HG03025 (cell line): ENCODE results near the gene CHID1.

Experiments used
- ATAC-seq: cut with Tn5 transposase; IDR thresholded peaks from one replicate; pipeline ENCODE4 v1.9.1; 2021; ENCODE audit warnings: mild to moderate bottlenecking, moderate library complexity; ENCODE audit not compliant: unreplicated experiment, low FRiP score

The CHID1 gene

DNA sequence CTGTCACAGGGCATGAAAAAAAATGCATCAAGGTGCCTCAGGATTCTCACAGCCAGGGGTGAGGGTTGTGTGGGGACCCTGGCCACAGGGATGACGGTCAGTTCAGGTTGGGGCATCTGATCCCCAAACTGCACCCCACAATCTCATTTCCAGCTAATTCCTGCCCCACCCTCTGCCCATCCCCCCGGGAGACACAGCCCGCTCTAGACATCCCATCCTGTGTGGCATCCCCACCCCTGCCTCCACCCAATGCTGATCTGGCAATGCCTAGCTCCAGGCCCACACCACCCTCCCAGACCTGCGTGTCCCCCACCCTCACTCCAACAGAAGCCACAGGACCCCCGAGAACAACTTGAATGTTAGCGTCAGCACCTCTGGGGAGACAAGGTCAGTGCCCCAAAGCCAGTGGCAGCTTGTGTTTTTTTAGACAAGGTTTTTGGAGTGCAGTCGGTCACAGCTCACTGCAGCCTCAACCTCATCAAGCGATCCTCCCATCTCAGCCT lies 42.7 kb downstream of the CHID1 start:
- ATAC-seq: no peak

DNA sequence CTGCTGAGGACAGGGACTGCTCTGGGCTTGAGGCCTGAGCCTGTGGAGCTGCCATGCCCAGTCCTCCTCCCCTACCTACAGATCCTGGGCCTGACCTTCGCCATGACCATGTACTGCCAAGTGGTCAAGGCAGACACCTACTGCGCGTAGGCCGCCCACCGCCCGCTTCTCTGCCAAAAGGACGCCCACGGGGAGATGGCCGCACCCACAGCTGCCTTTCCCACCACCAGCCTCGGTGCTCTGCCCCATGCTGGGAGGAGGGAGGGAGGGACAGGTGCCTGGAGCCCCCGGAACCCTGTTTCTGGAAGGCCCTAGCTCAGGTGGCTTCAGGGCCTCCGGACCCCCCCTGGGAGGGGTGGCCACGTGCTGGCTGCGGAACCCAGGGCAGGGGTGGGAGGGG lies 44.1 kb downstream of the CHID1 start:
- ATAC-seq: no peak

DNA sequence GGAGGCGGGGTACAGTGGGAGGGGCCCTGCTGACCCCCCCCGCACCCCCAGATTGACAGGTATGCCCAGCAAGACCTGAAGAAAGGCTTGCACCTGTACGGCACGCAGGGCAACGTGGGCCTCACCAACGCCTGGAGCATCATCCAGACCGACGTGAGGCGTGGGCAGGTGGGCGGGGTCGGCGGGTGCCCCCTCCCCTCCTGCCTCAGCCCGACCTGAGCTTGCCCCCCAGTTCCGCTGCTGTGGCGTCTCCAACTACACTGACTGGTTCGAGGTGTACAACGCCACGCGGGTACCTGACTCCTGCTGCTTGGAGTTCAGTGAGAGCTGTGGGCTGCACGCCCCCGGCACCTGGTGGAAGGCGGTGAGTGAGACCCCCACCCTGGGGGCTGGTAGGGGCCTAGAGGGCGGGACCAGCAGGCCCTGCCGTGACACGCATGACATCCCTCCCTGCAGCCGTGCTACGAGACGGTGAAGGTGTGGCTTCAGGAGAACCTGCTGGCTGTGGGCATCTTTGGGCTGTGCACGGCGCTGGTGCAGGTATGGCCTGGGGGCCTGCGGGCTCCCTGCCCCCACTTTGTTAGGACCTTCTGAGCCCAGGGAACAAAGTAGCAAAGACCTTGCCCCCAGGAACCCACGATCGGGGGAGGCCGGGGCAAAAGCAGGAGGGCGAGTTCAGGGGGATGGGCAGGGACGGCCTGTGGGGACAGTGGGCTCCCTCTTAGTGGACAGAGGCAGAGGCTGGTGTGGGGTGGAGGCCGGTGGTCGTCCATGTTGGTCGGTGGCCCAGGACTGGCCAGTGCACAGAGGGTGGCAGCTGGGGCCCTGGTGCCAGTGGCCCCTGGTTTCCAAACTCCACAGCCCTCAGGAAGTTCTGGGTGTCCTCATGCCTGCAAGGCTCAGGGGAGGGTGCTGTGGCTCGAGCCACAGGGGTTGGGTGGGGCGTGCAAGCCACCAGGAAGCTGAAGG lies 44.9 kb downstream of the CHID1 start:
- no peak for ATAC-seq

DNA sequence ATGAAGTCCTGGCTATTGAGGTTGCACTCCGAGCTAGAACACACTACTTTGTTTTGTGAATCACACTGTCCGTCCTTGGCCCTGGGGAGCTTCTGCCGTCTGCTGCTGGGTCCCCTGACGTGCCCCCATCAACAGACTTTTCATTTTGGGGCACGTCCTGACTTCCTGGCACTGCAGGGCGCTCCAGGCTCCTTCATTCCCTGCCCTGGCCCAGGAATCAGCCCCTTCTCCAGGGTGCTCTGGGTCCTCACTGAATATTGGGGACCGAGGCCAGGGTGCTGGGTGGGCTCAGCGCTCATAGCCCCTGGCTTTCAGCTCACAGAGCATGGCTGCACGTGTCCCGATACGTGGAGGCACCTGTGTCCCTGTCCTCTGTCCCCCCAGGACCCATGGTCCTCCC lies 45.7 kb downstream of the CHID1 start:
- ATAC-seq: no peak

DNA sequence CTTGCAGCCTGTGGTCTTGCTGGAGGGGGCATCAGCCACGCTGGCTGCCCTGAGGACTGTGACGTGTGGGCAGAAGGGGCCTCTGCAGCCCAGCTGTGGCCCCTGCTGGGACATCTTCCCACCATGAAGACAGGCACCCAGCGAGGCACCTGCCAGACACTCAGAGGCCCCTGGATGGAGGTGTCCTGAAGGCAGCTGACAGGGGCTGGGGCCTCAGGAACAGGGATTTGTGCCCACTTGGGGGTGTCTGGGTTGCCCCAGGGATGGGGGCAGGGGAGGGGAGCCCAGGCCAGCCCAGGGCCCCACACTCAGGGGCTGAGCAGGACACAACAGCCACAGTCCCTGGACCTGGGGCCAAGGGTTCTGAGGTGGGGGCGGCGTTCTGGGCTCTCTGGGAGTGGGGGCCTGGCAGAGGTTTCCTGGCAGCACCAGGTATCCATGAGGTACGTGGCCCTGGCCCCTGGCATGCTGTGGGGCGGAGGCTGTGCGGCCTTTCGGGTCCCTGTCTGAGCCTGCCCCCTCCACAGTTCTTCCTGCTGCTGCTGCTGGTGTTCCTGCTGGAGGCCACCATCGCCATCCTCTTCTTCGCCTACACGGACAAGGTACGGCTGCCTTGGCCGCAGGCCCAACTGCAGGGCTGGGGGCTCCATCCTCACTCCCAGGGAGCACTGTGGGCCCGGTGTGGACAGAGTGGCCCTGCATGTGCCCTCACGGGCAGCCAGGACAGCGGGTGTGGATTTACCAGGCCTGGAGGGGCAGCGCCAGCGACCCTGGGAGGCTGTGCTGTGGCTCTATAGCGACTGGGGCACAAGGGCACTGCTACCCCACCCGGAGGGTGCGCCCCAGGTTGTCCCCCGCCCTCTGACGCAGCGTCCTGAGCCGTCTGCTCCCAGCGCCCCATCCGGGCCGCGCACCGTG lies 46.4 kb downstream of the CHID1 start:
- ATAC-seq: no peak

- ATAC-seq: no peak
Measured at GRCh38 chr11:863023-863909, 47.3 kb downstream of the CHID1 start.

DNA sequence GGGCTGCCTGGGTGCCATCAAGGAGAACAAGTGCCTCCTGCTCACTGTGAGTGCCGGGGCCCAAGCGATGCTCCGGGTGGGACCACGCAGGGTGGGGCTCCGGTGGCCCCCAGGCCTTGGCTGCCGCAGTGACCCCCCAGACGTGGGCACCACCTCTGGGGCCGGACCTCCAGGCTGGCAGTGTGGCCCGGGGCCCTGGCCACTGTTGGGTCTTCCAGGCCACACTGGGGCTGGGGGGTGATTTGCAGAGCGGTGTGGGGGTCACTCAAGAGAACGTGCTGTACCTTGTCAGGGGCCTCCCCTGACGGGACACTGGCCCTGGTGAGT lies 48.0 kb downstream of the CHID1 start:
- no peak for ATAC-seq

GRCh38 chr11:862081-862661 lies 48.4 kb downstream of the CHID1 start:
- no peak for ATAC-seq

DNA sequence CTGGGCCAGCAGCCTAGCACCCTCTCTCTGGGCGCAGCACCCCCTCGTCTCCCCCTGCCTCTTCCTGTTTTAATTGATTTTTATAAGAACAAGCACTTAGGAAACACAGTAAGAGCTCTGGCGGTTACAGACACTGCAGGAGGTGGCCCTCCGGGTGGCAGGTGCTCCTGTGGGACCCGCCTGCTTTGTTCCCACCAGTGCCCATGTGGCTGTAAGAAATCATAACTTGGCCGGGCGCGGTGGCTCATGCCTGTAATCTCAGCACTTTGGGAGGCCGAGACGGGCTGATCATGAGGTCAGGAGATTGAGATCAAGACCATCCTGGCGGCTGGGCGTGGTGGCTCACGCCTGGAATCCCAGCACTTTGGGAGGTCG lies 49.5 kb downstream of the CHID1 start:
- ATAC-seq: no peak

GRCh38 chr11:860234-861104 lies 50.1 kb downstream of the CHID1 start:
- ATAC-seq: no peak

DNA sequence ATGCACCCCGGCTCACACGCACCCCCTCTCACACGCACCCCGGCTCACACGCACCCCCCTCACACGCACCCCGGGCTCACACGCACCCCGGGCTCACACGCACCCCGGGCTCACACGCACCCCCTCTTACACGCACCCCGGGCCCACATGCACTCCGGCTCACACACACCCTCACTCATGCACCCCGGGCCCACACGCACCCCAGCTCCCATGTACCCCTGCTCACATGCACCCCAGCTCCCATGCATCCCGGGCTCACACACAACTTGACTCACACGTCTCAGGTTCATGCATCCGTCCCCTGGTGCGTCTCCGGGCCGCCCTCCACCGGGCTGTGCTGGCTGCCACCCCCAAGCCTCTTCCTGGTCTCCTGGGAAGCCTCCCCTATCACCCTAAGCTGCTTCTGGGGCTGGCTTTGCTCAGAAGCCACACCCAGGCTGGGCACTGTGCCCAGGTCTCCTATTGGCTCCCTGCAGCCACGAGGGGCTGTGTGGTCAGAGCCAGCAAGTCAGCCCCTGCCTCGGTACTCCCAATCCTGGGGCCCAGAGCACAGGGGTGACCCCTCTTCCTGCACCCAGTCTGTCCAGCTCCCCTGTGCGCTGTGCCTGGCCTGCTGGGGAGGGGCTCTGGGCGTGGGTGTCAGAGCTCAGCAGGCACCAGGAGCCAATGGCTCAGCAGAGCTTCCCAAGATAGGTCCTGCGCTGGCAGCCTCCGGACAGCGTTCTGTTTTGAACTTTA lies 51.0 kb downstream of the CHID1 start:
- ATAC-seq: no peak

DNA sequence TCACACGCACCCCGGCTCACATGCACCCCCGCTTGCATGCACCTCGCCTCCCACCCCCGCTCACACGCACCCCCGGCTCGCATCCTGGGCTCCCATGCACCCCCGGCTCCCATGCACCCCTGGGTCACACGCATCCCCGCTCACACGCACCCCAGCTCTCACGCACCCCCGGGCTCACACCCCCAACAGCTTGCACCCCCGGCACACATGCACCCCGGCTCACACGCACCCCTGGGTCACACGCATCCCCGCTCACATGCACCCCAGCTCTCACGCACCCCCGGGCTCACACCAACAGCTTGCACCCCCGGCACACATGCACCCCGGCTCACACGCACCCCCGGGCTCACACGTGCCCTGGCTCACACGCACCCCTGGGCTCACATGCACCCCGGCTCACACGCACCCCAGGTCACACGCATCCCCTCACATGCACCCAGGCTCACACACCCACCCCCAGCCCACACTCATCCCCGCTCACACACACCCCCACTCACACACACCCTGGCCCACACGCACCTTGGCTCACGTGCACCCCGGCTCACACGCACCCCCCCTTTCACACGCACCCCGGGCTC lies 51.8 kb downstream of the CHID1 start:
- ATAC-seq: no peak

- no peak for ATAC-seq
Measured at GRCh38 chr11:858053-858761, 52.4 kb downstream of the CHID1 start.

- no peak for ATAC-seq
Measured at GRCh38 chr11:856397-856796, 54.2 kb downstream of the CHID1 start.

- ATAC-seq: no peak
Measured at GRCh38 chr11:855796-856195, 54.8 kb downstream of the CHID1 start.

DNA sequence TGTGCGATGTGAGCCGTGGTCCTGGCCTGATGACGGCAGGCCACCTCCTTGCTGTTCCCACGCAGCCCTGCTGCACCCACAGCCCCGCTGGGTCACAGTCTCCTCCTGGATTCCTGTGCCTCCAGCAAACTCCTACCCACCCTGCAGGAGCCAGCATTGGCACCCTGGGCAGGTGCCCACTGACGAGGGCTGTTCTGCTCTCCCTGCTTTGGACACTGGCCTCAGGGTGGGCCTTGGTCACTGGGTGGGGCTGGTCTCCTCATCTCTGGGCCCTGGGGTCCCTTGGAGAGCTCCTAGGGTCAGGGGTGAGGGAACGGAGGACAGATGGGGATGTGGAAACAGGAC lies 55.3 kb downstream of the CHID1 start:
- no peak for ATAC-seq

DNA sequence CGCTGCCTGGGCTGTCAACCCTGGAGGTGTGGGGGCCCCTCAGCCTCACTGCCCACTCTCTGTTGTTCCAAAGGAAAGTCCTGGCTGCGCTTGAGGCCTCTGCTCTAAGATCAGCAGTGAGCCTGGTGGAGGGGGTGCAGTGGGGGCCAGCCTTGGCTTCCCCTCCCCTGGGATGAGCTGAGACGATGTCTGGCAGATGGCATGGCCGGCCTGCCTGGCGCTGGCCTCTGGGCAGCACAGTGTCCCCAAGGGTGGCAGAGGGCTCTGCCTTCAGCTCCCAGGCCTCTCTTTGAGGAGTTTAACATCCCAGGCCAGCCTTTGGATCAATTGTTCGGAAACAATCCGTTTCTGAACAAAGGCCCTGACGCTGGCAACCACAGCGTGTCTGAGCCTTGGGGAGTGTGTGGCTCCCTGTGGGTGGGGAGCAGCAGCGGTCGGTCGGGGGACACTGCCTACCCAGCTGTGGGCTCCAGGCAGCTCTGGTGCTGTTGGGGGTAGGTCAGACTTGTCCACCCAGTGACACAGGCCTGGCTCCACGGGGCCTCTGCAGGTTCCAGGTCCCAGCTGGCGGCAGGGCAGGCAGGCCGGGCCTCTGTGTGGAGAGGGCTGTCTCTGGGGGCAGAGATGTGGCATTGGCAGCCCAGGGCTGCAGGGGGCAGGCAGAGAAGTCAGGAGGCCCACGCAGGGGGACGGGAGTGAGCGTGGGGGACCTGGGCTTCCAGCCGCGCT lies 55.8 kb downstream of the CHID1 start:
- no peak for ATAC-seq
